Transverse colon (tissue), 4 donors: Measurements from ENCODE around the gene CCDC34.

ENCODE experiments used
- CTCF ChIP-seq, 5 experiments: fragments of 200-600 bp in 3 of 5; fragments of 450-650 bp in 2 of 5; sonication (generic) in 3 of 5; IDR thresholded peaks; 1 replicate in 2 of 5; 2 replicates in 3 of 5; pipeline ENCODE4 v1.5.1; 2016 to 2017; ENCODE audit warnings: antibody characterized with exemption in 5 of 5, inconsistent platforms in 3 of 5, mild to moderate bottlenecking in 2 of 5, moderate library complexity in 1 of 5
- EP300 ChIP-seq: sonication (generic); formaldehyde crosslinking; IDR thresholded peaks from one replicate; pipeline ENCODE4 v1.6.1; 2017; ENCODE audit warnings: antibody characterized with exemption, low read depth
- POLR2A ChIP-seq: fragments of 450-650 bp; IDR thresholded peaks from one replicate; pipeline ENCODE4 v1.6.1; 2016; ENCODE audit warnings: antibody characterized with exemption, mild to moderate bottlenecking, moderate library complexity
- POLR2AphosphoS5 ChIP-seq, 3 donors: sonication (generic); formaldehyde crosslinking; IDR thresholded peaks; one replicate each; pipeline ENCODE4 v1.6.1; 2016; ENCODE audit warnings: antibody characterized with exemption in 3 of 3

GRCh38 chr11:27313157-27313821, 49.7 kb downstream of the CCDC34 start:
- no peak for TF ChIP-seq POLR2AphosphoS5 (IDR thresholded peaks at IDR 0.05)
- no peak for TF ChIP-seq EP300
- TF ChIP-seq CTCF (IDR thresholded peaks at IDR 0.05), result no peak
- no peak for TF ChIP-seq POLR2A
